Measurements from ENCODE around the gene NDUFA8.

The NDUFA8 gene

GRCh38 chr9:122130837-122131236 is 28.7 kb downstream of the NDUFA8 start:
- H4K20me1 ChIP-seq (ENCODE audit: insufficient read depth, low read length): no peaks in the 10 kb centered on the region
- TF ChIP-seq CTCF (IDR thresholded peaks at IDR 0.05; ENCODE audit: low read length): no peak
- TF ChIP-seq EZH2 (IDR thresholded peaks at IDR 0.05; ENCODE audit: borderline replicate concordance, low read length): no peak
- H3K9me2 ChIP-seq (ENCODE audit: low read depth, low read length): no peaks in the 10 kb centered on the region
- peaks cover 18% of the 10 kb centered on the region; the same call in 1 of the 2 replicates for H3K27me3 ChIP-seq (ENCODE audit: insufficient read depth, low read length)
- H2AFZ ChIP-seq (ENCODE audit: low read length): no peak overlapping the region
- no peaks in the 10 kb centered on the region for H3K79me2 ChIP-seq (ENCODE audit: insufficient read depth, low read length)
- no peak overlapping the region for H3K27ac ChIP-seq (ENCODE audit: low read depth, low read length, poor library complexity, severe bottlenecking)
- no peaks in the 10 kb centered on the region for H3K36me3 ChIP-seq (ENCODE audit: insufficient read depth, low read length)
- H3K4me2 ChIP-seq (ENCODE audit: low read length): no peak overlapping the region
- no peaks in the 10 kb centered on the region for H3F3A ChIP-seq (ENCODE audit: insufficient read depth, low read length)
- no peak overlapping the region for H3K9ac ChIP-seq (ENCODE audit: low read length)
- H3K4me1 ChIP-seq (ENCODE audit: insufficient read depth, low read length, severe bottlenecking): peaks cover 11% of the 10 kb centered on the region
- no peak overlapping the region for H3K4me3 ChIP-seq (ENCODE audit: low read depth, low read length, poor library complexity, severe bottlenecking)
- no peaks in the 10 kb centered on the region for H3K9me3 ChIP-seq (ENCODE audit: low read length)

GRCh38 chr9:122129969-122130368 is 29.6 kb downstream of the NDUFA8 start:
- H3F3A ChIP-seq (ENCODE audit: insufficient read depth, low read length): no peaks in the 10 kb centered on the region
- TF ChIP-seq EZH2 (IDR thresholded peaks at IDR 0.05; ENCODE audit: borderline replicate concordance, low read length) (no peak), CTCF (IDR thresholded peaks at IDR 0.05; ENCODE audit: low read length) (no peak)
- H3K27me3 ChIP-seq (ENCODE audit: insufficient read depth, low read length): peaks cover 21% of the 10 kb centered on the region; the same call in 1 of the 2 replicates
- H4K20me1 ChIP-seq (ENCODE audit: insufficient read depth, low read length): no peaks in the 10 kb centered on the region
- H3K9me3 ChIP-seq (ENCODE audit: low read length): no peaks in the 10 kb centered on the region
- H3K4me3 ChIP-seq (ENCODE audit: low read depth, low read length, poor library complexity, severe bottlenecking): no peak overlapping the region
- peaks cover 11% of the 10 kb centered on the region for H3K4me1 ChIP-seq (ENCODE audit: insufficient read depth, low read length, severe bottlenecking)
- no peak overlapping the region for H3K27ac ChIP-seq (ENCODE audit: low read depth, low read length, poor library complexity, severe bottlenecking)
- no peak overlapping the region for H3K4me2 ChIP-seq (ENCODE audit: low read length)
- no peaks in the 10 kb centered on the region for H3K36me3 ChIP-seq (ENCODE audit: insufficient read depth, low read length)
- no peak overlapping the region for H3K9ac ChIP-seq (ENCODE audit: low read length)
- no peak overlapping the region for H2AFZ ChIP-seq (ENCODE audit: low read length)
- H3K9me2 ChIP-seq (ENCODE audit: low read depth, low read length): no peaks in the 10 kb centered on the region
- no peaks in the 10 kb centered on the region for H3K79me2 ChIP-seq (ENCODE audit: insufficient read depth, low read length)

GRCh38 chr9:122128969-122129343 is 30.6 kb downstream of the NDUFA8 start:
- Histone ChIP-seq H3K4me3 (ENCODE audit: low read depth, low read length, poor library complexity, severe bottlenecking) (no peak overlapping the region), H3K27ac (ENCODE audit: low read depth, low read length, poor library complexity, severe bottlenecking) (no peak overlapping the region), H3F3A (ENCODE audit: insufficient read depth, low read length) (no peaks in the 10 kb centered on the region), H3K9ac (ENCODE audit: low read length) (no peak overlapping the region), H3K9me2 (ENCODE audit: low read depth, low read length) (no peaks in the 10 kb centered on the region), H2AFZ (ENCODE audit: low read length) (no peak overlapping the region), H3K9me3 (ENCODE audit: low read length) (no peaks in the 10 kb centered on the region), H3K36me3 (ENCODE audit: insufficient read depth, low read length) (no peaks in the 10 kb centered on the region), H4K20me1 (ENCODE audit: insufficient read depth, low read length) (no peaks in the 10 kb centered on the region), H3K4me1 (ENCODE audit: insufficient read depth, low read length, severe bottlenecking) (peaks cover 11% of the 10 kb centered on the region), H3K79me2 (ENCODE audit: insufficient read depth, low read length) (no peaks in the 10 kb centered on the region), H3K27me3 (ENCODE audit: insufficient read depth, low read length) (peaks cover 21% of the 10 kb centered on the region; the same call in 1 of the 2 replicates), H3K4me2 (ENCODE audit: low read length) (no peak overlapping the region)
- TF ChIP-seq EZH2 (IDR thresholded peaks at IDR 0.05; ENCODE audit: borderline replicate concordance, low read length) (no peak), CTCF (IDR thresholded peaks at IDR 0.05; ENCODE audit: low read length) (no peak)
